ENCODE measurements around the gene C1QBP. TPM values are rescaled to one million over a fixed set of nuclear protein-coding genes. Genes with fewer than 3 reads are reported as not detected.

Gene C1QBP
- total RNA-seq, 1 experiment from 2014 or later = 225 TPM

DNA sequence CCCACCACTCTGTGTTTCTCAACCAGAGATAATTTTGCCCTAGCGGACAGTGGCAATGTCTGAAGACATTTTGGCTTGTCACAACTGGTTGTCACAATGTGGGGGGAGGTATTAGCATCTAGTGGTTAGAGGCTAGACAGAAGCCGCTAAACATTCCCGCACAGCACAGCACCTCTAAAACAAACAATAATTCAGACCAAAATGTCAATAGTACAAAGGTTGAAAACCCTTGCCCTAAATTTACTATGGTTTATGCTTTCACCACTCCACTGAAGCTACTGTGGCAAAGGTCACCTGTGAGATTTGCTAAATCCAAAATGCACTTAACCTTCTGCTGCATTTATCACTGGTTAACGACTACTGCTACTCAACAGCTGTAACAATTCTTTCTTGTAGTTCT lies 33.6 kb downstream of the C1QBP start:
- in situ Hi-C loops (cut with HindIII; ENCODE audit: low pct_unique_long_range_greater_than_20kb, low sequenced_read_pairs) = no loop called here
- H3K4me1 ChIP-seq (ENCODE audit: control insufficient read depth, insufficient read depth, low read length) = no peaks in the 10 kb centered on the region
- no peaks in the 10 kb centered on the region for H3K9me3 ChIP-seq (ENCODE audit: control insufficient read depth, insufficient read depth, low read depth, low read length)
- DNase-seq (ENCODE audit: low read depth, low spot score) (no peak), ATAC-seq (no peak)
- ChIA-PET POLR2A (no interaction called here), CTCF (no interaction called here)
- H3K4me3 ChIP-seq (ENCODE audit: low read depth in 2 of 2, low read length in 2 of 2) = no peak overlapping the region
- no peaks in the 10 kb centered on the region for H3K27me3 ChIP-seq (ENCODE audit: control insufficient read depth, insufficient read depth, low read length)
- intact Hi-C loops (cut with micrococcal nuclease; ENCODE audit: unreplicated experiment) = no loop called here
- TF ChIP-seq, protein P1, sequence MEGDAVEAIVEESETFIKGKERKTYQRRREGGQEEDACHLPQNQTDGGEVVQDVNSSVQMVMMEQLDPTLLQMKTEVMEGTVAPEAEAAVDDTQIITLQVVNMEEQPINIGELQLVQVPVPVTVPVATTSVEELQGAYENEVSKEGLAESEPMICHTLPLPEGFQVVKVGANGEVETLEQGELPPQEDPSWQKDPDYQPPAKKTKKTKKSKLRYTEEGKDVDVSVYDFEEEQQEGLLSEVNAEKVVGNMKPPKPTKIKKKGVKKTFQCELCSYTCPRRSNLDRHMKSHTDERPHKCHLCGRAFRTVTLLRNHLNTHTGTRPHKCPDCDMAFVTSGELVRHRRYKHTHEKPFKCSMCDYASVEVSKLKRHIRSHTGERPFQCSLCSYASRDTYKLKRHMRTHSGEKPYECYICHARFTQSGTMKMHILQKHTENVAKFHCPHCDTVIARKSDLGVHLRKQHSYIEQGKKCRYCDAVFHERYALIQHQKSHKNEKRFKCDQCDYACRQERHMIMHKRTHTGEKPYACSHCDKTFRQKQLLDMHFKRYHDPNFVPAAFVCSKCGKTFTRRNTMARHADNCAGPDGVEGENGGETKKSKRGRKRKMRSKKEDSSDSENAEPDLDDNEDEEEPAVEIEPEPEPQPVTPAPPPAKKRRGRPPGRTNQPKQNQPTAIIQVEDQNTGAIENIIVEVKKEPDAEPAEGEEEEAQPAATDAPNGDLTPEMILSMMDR (IDR thresholded peaks at IDR 0.05) = no peak
- TF ChIP-seq SIN3A (IDR thresholded peaks at IDR 0.05; ENCODE audit: borderline replicate concordance, insufficient read depth, low read depth, low read length) (no peak), POLR2AphosphoS5 (IDR thresholded peaks at IDR 0.05; ENCODE audit: low read depth, low read length) (no peak), TCF7L2 (IDR thresholded peaks at IDR 0.05; ENCODE audit: low read depth, low read length) (no peak)
- TF ChIP-seq, protein P2, sequence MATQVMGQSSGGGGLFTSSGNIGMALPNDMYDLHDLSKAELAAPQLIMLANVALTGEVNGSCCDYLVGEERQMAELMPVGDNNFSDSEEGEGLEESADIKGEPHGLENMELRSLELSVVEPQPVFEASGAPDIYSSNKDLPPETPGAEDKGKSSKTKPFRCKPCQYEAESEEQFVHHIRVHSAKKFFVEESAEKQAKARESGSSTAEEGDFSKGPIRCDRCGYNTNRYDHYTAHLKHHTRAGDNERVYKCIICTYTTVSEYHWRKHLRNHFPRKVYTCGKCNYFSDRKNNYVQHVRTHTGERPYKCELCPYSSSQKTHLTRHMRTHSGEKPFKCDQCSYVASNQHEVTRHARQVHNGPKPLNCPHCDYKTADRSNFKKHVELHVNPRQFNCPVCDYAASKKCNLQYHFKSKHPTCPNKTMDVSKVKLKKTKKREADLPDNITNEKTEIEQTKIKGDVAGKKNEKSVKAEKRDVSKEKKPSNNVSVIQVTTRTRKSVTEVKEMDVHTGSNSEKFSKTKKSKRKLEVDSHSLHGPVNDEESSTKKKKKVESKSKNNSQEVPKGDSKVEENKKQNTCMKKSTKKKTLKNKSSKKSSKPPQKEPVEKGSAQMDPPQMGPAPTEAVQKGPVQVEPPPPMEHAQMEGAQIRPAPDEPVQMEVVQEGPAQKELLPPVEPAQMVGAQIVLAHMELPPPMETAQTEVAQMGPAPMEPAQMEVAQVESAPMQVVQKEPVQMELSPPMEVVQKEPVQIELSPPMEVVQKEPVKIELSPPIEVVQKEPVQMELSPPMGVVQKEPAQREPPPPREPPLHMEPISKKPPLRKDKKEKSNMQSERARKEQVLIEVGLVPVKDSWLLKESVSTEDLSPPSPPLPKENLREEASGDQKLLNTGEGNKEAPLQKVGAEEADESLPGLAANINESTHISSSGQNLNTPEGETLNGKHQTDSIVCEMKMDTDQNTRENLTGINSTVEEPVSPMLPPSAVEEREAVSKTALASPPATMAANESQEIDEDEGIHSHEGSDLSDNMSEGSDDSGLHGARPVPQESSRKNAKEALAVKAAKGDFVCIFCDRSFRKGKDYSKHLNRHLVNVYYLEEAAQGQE (IDR thresholded peaks at IDR 0.05; ENCODE audit: insufficient read depth in 1 of 2, low read depth in 2 of 2, low read length in 1 of 2) = no peak
- no peak overlapping the region for H3K27ac ChIP-seq (ENCODE audit: low read length)
- no TSS peak for BruUV-seq (replicated peaks)
- peaks cover 54% of the 10 kb centered on the region for H3K36me3 ChIP-seq (ENCODE audit: control insufficient read depth, insufficient read depth, low read length)

DNA sequence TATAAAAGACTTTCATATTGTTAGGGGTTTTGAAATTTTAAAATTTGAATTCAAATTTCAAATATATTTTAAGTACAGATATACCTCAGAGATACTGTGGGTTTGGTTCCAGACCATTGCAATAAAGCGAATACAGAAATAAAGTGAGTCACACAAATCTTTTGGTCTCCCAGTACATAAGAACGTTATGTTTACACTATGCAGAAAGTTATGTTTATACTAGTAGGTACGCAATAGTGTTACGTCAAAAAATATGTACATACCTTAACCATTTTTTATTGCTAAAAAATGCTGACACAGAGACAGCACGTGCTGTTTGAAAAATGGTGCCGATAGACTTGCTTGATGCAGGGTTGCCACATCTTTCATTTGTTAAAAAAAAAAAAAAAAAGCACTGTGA lies 39.2 kb downstream of the C1QBP start:
- Histone ChIP-seq H3K27ac (ENCODE audit: low read length) (no peak overlapping the region), H3K27me3 (ENCODE audit: control insufficient read depth, insufficient read depth, low read length) (no peaks in the 10 kb centered on the region), H3K9me3 (ENCODE audit: control insufficient read depth, insufficient read depth, low read depth, low read length) (no peaks in the 10 kb centered on the region), H3K4me1 (ENCODE audit: control insufficient read depth, insufficient read depth, low read length) (no peaks in the 10 kb centered on the region), H3K4me3 (ENCODE audit: low read depth in 2 of 2, low read length in 2 of 2) (no peak overlapping the region), H3K36me3 (ENCODE audit: control insufficient read depth, insufficient read depth, low read length) (peaks cover 39% of the 10 kb centered on the region)
- BruUV-seq (replicated peaks) = no TSS peak
- in situ Hi-C loops (cut with HindIII; ENCODE audit: low pct_unique_long_range_greater_than_20kb, low sequenced_read_pairs) (no loop called here), intact Hi-C loops (cut with micrococcal nuclease; ENCODE audit: unreplicated experiment) (no loop called here)
- DNase-seq (ENCODE audit: low read depth, low spot score) = no peak
- CTCF ChIA-PET = no interaction called here
- no peak for ATAC-seq
- POLR2A ChIA-PET = no interaction called here
- no peak for TF ChIP-seq POLR2AphosphoS5 (IDR thresholded peaks at IDR 0.05; ENCODE audit: low read depth, low read length)
- TF ChIP-seq, protein P1 (IDR thresholded peaks at IDR 0.05) = no peak
- no peak for TF ChIP-seq TCF7L2 (IDR thresholded peaks at IDR 0.05; ENCODE audit: low read depth, low read length)
- TF ChIP-seq, protein P2 (IDR thresholded peaks at IDR 0.05; ENCODE audit: insufficient read depth in 1 of 2, low read depth in 2 of 2, low read length in 1 of 2) = no peak
- no peak for TF ChIP-seq SIN3A (IDR thresholded peaks at IDR 0.05; ENCODE audit: borderline replicate concordance, insufficient read depth, low read depth, low read length)

All from Panc1 (cell line).